ENCODE results near the gene BAG5. TPM values are rescaled to one million over a fixed set of nuclear protein-coding genes. Genes with fewer than 3 reads are reported as not detected.
"Not testable (repeated sequence)": the region's sequence is repeated elsewhere in the genome, so short reads cannot be mapped to it uniquely, and the experiment has no call there.

BAG5 gene
- total RNA-seq, 1 experiment from 2014 or later, result 76.5 TPM

DNA sequence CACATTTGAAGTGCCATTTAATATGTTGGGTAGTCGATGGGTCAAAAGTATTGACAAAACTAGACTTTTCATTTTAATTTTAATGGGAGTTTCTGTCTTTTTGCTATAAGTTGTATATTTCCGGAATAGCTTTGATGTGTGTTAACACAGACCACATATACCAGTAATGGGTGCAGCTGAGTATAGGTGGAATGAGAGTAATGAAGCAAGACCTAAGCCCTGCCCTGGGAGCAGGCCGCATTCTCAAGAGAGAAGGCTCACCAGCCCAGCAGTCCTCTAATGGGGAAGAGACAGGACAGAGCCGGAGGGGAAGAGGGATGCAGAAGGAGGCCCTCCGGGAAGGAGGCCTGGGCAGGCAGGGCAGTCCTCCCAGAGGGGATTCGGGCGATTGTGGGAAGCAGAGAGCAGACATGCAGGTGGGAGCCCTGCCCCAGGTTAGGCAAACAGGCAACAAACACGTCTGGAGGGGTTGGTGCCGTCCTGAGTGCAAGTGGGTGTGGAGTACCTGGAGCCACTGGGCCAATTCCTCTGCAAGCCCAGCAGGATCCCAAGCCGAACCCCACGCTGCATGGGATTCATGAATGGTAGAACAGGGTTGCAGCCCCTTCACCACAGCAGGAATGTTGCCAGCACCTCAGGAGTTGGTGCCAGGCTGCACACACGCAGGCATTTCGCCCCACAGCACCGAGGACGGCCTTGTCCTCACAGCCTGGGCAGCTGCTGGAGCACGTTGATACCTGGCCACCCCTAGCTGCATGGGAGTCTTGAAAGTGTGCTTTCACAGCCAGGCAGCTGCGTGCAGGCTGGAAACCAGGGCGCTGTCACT, 47.6 kb downstream of the BAG5 start:
- ChIA-PET POLR2A (ENCODE audit: unreplicated experiment) (interaction anchor here (0.6 kb wide), 3 partner anchors 73 to 485 kb away, joined by 3 to 4 read pairs (median 4); no protein-coding TSS in a partner anchor), CTCF (no interaction called here)
- H3F3A ChIP-seq (ENCODE audit: insufficient read depth, low read depth), result peaks cover 57% of the 10 kb centered on the region
- 0 out of 2 replicates have a peak, but pooled peaks cover 2% of the 10 kb centered on the region for H3K36me3 ChIP-seq (ENCODE audit: low read depth)
- TF ChIP-seq EZH2 (IDR thresholded peaks at IDR 0.05; ENCODE audit: low read depth), result no peak
- TF ChIP-seq, protein P1, sequence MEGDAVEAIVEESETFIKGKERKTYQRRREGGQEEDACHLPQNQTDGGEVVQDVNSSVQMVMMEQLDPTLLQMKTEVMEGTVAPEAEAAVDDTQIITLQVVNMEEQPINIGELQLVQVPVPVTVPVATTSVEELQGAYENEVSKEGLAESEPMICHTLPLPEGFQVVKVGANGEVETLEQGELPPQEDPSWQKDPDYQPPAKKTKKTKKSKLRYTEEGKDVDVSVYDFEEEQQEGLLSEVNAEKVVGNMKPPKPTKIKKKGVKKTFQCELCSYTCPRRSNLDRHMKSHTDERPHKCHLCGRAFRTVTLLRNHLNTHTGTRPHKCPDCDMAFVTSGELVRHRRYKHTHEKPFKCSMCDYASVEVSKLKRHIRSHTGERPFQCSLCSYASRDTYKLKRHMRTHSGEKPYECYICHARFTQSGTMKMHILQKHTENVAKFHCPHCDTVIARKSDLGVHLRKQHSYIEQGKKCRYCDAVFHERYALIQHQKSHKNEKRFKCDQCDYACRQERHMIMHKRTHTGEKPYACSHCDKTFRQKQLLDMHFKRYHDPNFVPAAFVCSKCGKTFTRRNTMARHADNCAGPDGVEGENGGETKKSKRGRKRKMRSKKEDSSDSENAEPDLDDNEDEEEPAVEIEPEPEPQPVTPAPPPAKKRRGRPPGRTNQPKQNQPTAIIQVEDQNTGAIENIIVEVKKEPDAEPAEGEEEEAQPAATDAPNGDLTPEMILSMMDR (conservative IDR thresholded peaks at IDR 0.05), result no peak
- peaks cover 22% of the 10 kb centered on the region; the same call in 1 of the 2 replicates for H4K20me1 ChIP-seq (ENCODE audit: insufficient read depth)
- no TSS peak for BruUV-seq (replicated peaks)
- no peak for DNase-seq
- no peaks in the 10 kb centered on the region for H3K9me2 ChIP-seq (ENCODE audit: insufficient read depth)
- H3K4me1 ChIP-seq (replicated peaks; ENCODE audit: insufficient read depth), result no peaks in the 10 kb centered on the region
- H3K27me3 ChIP-seq (ENCODE audit: insufficient read depth, low read depth), result no peaks in the 10 kb centered on the region
- intact Hi-C loops (cut with micrococcal nuclease; ENCODE audit: unreplicated experiment), result no loop called here
- H3K27ac ChIP-seq, result no peak overlapping the region
- H2AFZ ChIP-seq, result no peak overlapping the region
- H3K4me2 ChIP-seq, result no peak overlapping the region
- no peaks in the 10 kb centered on the region for H3K9me3 ChIP-seq (ENCODE audit: insufficient read depth, low read depth)
- H3K4me3 ChIP-seq, result no peak overlapping the region
- no peaks in the 10 kb centered on the region for H3K79me2 ChIP-seq (ENCODE audit: low read depth)

DNA sequence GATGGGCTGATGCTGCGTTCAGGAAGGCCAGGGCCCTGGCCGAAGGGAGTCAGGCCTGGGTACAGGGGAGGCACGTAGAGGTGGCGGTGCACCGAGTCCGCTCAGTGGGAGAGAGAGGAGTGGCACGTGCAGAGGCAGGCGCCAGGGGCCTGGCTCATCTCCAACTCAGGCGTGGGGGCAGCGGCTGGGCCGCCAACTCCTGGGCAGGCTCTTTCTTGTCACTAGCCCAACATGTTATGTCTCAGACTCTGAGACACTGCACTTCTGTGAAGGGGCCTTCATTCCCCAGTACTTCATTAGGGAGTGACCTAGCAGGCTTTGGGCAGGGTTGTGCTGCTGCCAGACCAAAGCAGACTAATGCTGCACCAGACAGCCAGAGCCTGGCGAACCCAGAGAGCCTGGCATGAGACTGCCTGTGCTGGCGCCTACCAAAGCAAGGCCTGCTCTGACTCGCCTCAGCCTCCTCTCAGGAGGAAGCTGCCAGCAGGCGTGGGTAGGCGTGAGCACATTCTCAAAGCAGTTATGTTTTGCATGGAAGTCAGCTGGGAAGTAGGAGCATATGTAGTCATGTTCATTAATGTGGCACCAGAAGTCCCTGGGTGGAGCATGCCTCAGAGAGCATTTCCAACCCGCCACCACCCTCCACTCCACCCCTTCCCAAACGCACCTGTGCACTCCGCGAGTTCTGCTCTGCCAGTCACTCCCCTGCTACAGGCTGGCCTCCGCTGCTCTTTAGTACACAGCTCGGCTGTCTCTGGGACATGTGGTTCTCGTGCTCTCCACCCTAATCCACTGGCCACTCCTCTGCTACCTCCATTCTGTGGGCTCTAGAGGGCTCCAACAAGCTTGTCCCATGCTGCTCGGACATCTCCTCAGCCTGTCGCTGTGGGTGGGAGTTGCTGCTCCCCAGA, 49.5 kb downstream of the BAG5 start:
- H3K79me2 ChIP-seq (ENCODE audit: low read depth), result no peaks in the 10 kb centered on the region
- TF ChIP-seq EZH2 (IDR thresholded peaks at IDR 0.05; ENCODE audit: low read depth), result no peak

DNA sequence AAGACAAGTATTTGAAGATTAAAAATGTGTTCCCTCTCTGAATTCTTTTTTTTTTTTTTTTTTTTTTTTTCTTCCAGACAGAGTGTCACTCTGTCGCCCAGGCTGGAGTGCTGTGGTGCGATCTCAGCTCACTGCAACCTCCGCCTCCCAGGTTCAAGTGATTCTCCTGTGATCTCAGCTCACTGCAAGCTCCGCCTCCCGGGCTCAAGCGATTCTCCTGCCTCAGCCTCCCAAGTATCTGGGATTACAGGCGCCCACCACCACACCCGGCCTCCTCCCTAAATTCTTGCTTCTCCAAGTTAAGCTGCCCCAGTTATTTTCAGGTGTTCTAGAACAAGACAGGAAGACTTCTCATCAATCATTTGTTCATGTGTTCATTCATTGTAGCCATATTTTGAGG, 50.3 kb downstream of the BAG5 start:
- H3K9me2 ChIP-seq (ENCODE audit: insufficient read depth); H3K4me3 ChIP-seq; H2AFZ ChIP-seq; H3K4me2 ChIP-seq; DNase-seq; intact Hi-C loops (cut with micrococcal nuclease; ENCODE audit: unreplicated experiment); H3K79me2 ChIP-seq (ENCODE audit: low read depth); H3K9me3 ChIP-seq (ENCODE audit: insufficient read depth, low read depth); H3K27me3 ChIP-seq (ENCODE audit: insufficient read depth, low read depth); H3K4me1 ChIP-seq (replicated peaks; ENCODE audit: insufficient read depth); BruUV-seq (replicated peaks); H3K27ac ChIP-seq; CTCF ChIA-PET: not testable (repeated sequence)
- POLR2A ChIA-PET (ENCODE audit: unreplicated experiment), result interaction anchor here (0.6 kb wide), 1 partner anchor 65 kb away, joined by 3 read pairs; no protein-coding TSS in a partner anchor
- peaks cover 20% of the 10 kb centered on the region; the same call in 1 of the 2 replicates for H3K36me3 ChIP-seq (ENCODE audit: low read depth)
- peaks cover 52% of the 10 kb centered on the region for H3F3A ChIP-seq (ENCODE audit: insufficient read depth, low read depth)
- peaks cover 16% of the 10 kb centered on the region; the same call in 1 of the 2 replicates for H4K20me1 ChIP-seq (ENCODE audit: insufficient read depth)

More for the DNA sequence above, 49.5 kb downstream of the BAG5 start:
- Histone ChIP-seq H3K27ac (no peak overlapping the region), H3K9me2 (ENCODE audit: insufficient read depth) (no peaks in the 10 kb centered on the region), H3F3A (ENCODE audit: insufficient read depth, low read depth) (peaks cover 49% of the 10 kb centered on the region), H3K4me2 (no peak overlapping the region), H3K36me3 (ENCODE audit: low read depth) (0 out of 2 replicates have a peak, but pooled peaks cover 13% of the 10 kb centered on the region), H3K4me1 (replicated peaks; ENCODE audit: insufficient read depth) (no peaks in the 10 kb centered on the region), H3K4me3 (no peak overlapping the region), H3K27me3 (ENCODE audit: insufficient read depth, low read depth) (no peaks in the 10 kb centered on the region), H4K20me1 (ENCODE audit: insufficient read depth) (peaks cover 16% of the 10 kb centered on the region; the same call in 1 of the 2 replicates), H2AFZ (no peak overlapping the region), H3K9me3 (ENCODE audit: insufficient read depth, low read depth) (no peaks in the 10 kb centered on the region)
- BruUV-seq (replicated peaks), result no TSS peak
- no peak for DNase-seq
- intact Hi-C loops (cut with micrococcal nuclease; ENCODE audit: unreplicated experiment), result no loop called here
- POLR2A ChIA-PET (ENCODE audit: unreplicated experiment), result interaction anchor here (0.6 kb wide), 1 partner anchor 64 kb away, joined by 3 read pairs; no protein-coding TSS in a partner anchor
- CTCF ChIA-PET, result no interaction called here
